HL-60 (cell line): Measurements from ENCODE around the gene DUSP5.

Source experiments
- GABPA ChIP-seq: IDR thresholded peaks from 2 replicates; pipeline ENCODE4 v1.6.1; 2012; ENCODE audit warnings: low read depth
- POLR2AphosphoS5 ChIP-seq: IDR thresholded peaks from 2 replicates; pipeline ENCODE4 v1.6.1; 2012; ENCODE audit warnings: low read depth
- SPI1 ChIP-seq: IDR thresholded peaks from 2 replicates; pipeline ENCODE4 v1.6.1; 2012; ENCODE audit warnings: low read depth, mild to moderate bottlenecking, borderline replicate concordance
- TF ChIP-seq, protein P1 (sequence below): IDR thresholded peaks from one replicate; pipeline ENCODE4 v1.5.1; 2011; ENCODE audit warnings: low read length, control low read depth, inconsistent platforms; ENCODE audit not compliant: insufficient read depth
- TF ChIP-seq, protein P2 (sequence below): IDR thresholded peaks from 2 replicates; pipeline ENCODE4 v1.6.1; 2012; ENCODE audit warnings: low read depth; ENCODE audit not compliant: insufficient replicate concordance

- TF ChIP-seq, protein P1, sequence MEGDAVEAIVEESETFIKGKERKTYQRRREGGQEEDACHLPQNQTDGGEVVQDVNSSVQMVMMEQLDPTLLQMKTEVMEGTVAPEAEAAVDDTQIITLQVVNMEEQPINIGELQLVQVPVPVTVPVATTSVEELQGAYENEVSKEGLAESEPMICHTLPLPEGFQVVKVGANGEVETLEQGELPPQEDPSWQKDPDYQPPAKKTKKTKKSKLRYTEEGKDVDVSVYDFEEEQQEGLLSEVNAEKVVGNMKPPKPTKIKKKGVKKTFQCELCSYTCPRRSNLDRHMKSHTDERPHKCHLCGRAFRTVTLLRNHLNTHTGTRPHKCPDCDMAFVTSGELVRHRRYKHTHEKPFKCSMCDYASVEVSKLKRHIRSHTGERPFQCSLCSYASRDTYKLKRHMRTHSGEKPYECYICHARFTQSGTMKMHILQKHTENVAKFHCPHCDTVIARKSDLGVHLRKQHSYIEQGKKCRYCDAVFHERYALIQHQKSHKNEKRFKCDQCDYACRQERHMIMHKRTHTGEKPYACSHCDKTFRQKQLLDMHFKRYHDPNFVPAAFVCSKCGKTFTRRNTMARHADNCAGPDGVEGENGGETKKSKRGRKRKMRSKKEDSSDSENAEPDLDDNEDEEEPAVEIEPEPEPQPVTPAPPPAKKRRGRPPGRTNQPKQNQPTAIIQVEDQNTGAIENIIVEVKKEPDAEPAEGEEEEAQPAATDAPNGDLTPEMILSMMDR = no peak
- no peak for TF ChIP-seq GABPA
- no peak for TF ChIP-seq POLR2AphosphoS5
- TF ChIP-seq SPI1 = no peak
- TF ChIP-seq, protein P2, sequence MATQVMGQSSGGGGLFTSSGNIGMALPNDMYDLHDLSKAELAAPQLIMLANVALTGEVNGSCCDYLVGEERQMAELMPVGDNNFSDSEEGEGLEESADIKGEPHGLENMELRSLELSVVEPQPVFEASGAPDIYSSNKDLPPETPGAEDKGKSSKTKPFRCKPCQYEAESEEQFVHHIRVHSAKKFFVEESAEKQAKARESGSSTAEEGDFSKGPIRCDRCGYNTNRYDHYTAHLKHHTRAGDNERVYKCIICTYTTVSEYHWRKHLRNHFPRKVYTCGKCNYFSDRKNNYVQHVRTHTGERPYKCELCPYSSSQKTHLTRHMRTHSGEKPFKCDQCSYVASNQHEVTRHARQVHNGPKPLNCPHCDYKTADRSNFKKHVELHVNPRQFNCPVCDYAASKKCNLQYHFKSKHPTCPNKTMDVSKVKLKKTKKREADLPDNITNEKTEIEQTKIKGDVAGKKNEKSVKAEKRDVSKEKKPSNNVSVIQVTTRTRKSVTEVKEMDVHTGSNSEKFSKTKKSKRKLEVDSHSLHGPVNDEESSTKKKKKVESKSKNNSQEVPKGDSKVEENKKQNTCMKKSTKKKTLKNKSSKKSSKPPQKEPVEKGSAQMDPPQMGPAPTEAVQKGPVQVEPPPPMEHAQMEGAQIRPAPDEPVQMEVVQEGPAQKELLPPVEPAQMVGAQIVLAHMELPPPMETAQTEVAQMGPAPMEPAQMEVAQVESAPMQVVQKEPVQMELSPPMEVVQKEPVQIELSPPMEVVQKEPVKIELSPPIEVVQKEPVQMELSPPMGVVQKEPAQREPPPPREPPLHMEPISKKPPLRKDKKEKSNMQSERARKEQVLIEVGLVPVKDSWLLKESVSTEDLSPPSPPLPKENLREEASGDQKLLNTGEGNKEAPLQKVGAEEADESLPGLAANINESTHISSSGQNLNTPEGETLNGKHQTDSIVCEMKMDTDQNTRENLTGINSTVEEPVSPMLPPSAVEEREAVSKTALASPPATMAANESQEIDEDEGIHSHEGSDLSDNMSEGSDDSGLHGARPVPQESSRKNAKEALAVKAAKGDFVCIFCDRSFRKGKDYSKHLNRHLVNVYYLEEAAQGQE = no peak
These were observed 1.8 kb upstream of the DUSP5 start for GRCh38 chr10:110495731-110496552.
